DND-41 (cell line): ENCODE results near the gene MMADHC.

Experiments
- ATAC-seq: fragments of 200-7000 bp; cut with Tn5 transposase; 3 replicates; pipeline ENCODE4 v1.9.1; 2021; ENCODE audit warnings: low read depth; ENCODE audit not compliant: insufficient read depth
- DNase-seq: peaks from one replicate; pipeline ENCODE4 v3.0.0-alpha.2; 2020
- H2AFZ ChIP-seq: 2 replicates; pipeline ENCODE4 v1.6.0; 2012; ENCODE audit warnings: low read depth, low read length
- H3K27ac ChIP-seq: 2 replicates; pipeline ENCODE4 v1.5.1; 2012; ENCODE audit warnings: low read length, inconsistent platforms
- H3K27me3 ChIP-seq: fragments of 200-600 bp; sonication (generic); 2 replicates; pipeline ENCODE4 v1.6.0; 2012; ENCODE audit warnings: low read length, mild to moderate bottlenecking, inconsistent platforms; ENCODE audit not compliant: insufficient read depth, poor library complexity
- H3K36me3 ChIP-seq: 2 replicates; pipeline ENCODE4 v1.5.1; 2012; ENCODE audit warnings: low read length, inconsistent platforms; ENCODE audit not compliant: insufficient read depth
- H3K4me1 ChIP-seq: 2 replicates; pipeline ENCODE4 v1.5.1; 2012; ENCODE audit warnings: mild to moderate bottlenecking, low read length; ENCODE audit not compliant: insufficient read depth
- H3K4me2 ChIP-seq: 2 replicates; pipeline ENCODE4 v1.6.0; 2012; ENCODE audit warnings: mild to moderate bottlenecking, moderate library complexity, low read length, inconsistent platforms; ENCODE audit not compliant: insufficient read depth
- H3K4me3 ChIP-seq, 2 experiments: fragments of 200-600 bp in 1 of 2; shearing (Covaris generic) in 1 of 2; 2 replicates each; pipeline ENCODE4 v1.5.1; 2012 to 2016; ENCODE audit warnings: inconsistent platforms in 2 of 2, low read length in 2 of 2, mild to moderate bottlenecking in 2 of 2, low read depth in 1 of 2, moderate library complexity in 1 of 2
- H3K79me2 ChIP-seq: 2 replicates; pipeline ENCODE4 v1.6.0; 2012; ENCODE audit warnings: low read length, inconsistent platforms; ENCODE audit not compliant: insufficient read depth
- H3K9ac ChIP-seq: 2 replicates; pipeline ENCODE4 v1.6.0; 2012; ENCODE audit warnings: low read depth, mild to moderate bottlenecking, inconsistent platforms, low read length, moderate library complexity
- H3K9me3 ChIP-seq: 2 replicates; pipeline ENCODE4 v1.5.1; 2012; ENCODE audit warnings: low read length, moderate library complexity, mild to moderate bottlenecking, inconsistent platforms; ENCODE audit not compliant: insufficient read depth, severe bottlenecking
- H4K20me1 ChIP-seq: 2 replicates; pipeline ENCODE4 v1.6.0; 2012; ENCODE audit warnings: low read length; ENCODE audit not compliant: insufficient read depth
- CTCF ChIP-seq: IDR thresholded peaks from 2 replicates; pipeline ENCODE4 v1.5.1; 2012; ENCODE audit warnings: borderline replicate concordance, low read length, moderate library complexity, mild to moderate bottlenecking; ENCODE audit not compliant: poor library complexity, severe bottlenecking; ENCODE audit errors: extremely low read depth
- EZH2 ChIP-seq: IDR thresholded peaks from 3 replicates; pipeline ENCODE4 v1.6.1; 2012; ENCODE audit warnings: borderline replicate concordance, low read depth, mild to moderate bottlenecking, moderate library complexity, low read length, inconsistent platforms; ENCODE audit not compliant: severe bottlenecking

Gene MMADHC

DNA sequence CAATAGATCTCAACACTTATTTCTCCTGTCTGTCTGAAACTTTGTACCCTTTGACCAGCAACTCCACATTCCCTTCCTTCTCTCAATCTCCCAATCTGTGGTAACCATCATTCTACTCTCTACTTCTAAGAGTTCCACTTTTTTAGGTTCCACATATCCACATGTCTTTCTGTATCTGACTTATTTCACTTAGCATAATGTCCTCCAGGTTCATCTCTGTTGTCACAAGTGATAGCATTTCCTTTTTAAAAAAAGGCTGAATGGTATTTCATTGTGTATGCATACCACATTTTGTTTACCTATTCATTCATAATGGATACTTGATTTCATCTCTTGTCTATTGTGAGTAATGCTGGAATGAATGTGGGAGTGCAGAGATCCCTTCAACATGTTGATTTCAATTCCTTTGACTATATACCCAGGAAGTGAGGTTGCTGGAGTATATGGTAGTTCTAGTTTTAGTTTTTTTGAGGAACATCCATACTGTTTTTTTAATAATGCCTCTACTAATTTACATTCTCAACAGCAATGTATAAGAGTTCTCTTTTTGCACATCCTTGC is 18.8 kb upstream of the MMADHC start:
- no peak for DNase-seq
- no peak overlapping the region for H3K27ac ChIP-seq
- ATAC-seq: no peak
- H3K9me3 ChIP-seq: peaks cover 3% of the 10 kb centered on the region
- TF ChIP-seq EZH2: no peak
- H3K36me3 ChIP-seq: no peaks in the 10 kb centered on the region
- H4K20me1 ChIP-seq: no peaks in the 10 kb centered on the region
- peaks cover 9% of the 10 kb centered on the region for H3K4me1 ChIP-seq
- no peaks in the 10 kb centered on the region for H3K27me3 ChIP-seq
- H3K79me2 ChIP-seq: no peaks in the 10 kb centered on the region
- no peak overlapping the region for H2AFZ ChIP-seq
- H3K4me3 ChIP-seq: no peak overlapping the region
- no peak overlapping the region for H3K4me2 ChIP-seq
- H3K9ac ChIP-seq: no peak overlapping the region

- Histone ChIP-seq H4K20me1 (no peaks in the 10 kb centered on the region), H3K9me3 (peaks cover 6% of the 10 kb centered on the region), H3K4me1 (peaks cover 13% of the 10 kb centered on the region), H3K9ac (no peak overlapping the region), H3K4me2 (no peak overlapping the region), H3K36me3 (no peaks in the 10 kb centered on the region), H3K27me3 (no peaks in the 10 kb centered on the region), H2AFZ (no peak overlapping the region), H3K4me3 (no peak overlapping the region), H3K79me2 (no peaks in the 10 kb centered on the region), H3K27ac (no peak overlapping the region)
- TF ChIP-seq CTCF: no peak
- no peak for TF ChIP-seq EZH2
- no peak for ATAC-seq
- no peak for DNase-seq
Observed at GRCh38 chr2:149603248-149603647, 15.7 kb upstream of the MMADHC start.

GRCh38 chr2:149601141-149601796 is 13.7 kb upstream of the MMADHC start:
- no peaks in the 10 kb centered on the region for H4K20me1 ChIP-seq
- DNase-seq: peak; percentile 34
- peak overlapping the region; percentile 61 for H2AFZ ChIP-seq
- H3K27ac ChIP-seq: peak overlapping the region; percentile 27; the same call in 1 of the 2 replicates
- H3K9me3 ChIP-seq: peaks cover 6% of the 10 kb centered on the region
- TF ChIP-seq CTCF (no peak), EZH2 (no peak)
- no peaks in the 10 kb centered on the region for H3K79me2 ChIP-seq
- peak overlapping the region; percentile 43; the same call in 1 of the 2 replicates for H3K4me2 ChIP-seq
- H3K4me3 ChIP-seq: 0 out of 4 replicates have a peak overlapping the region, but pooled peaks of 1 of the 2 experiments have one; percentile 27
- peaks cover 24% of the 10 kb centered on the region for H3K4me1 ChIP-seq
- H3K9ac ChIP-seq: no peak overlapping the region
- no peaks in the 10 kb centered on the region for H3K27me3 ChIP-seq
- H3K36me3 ChIP-seq: no peaks in the 10 kb centered on the region
- peak; percentile 69 for ATAC-seq

DNA sequence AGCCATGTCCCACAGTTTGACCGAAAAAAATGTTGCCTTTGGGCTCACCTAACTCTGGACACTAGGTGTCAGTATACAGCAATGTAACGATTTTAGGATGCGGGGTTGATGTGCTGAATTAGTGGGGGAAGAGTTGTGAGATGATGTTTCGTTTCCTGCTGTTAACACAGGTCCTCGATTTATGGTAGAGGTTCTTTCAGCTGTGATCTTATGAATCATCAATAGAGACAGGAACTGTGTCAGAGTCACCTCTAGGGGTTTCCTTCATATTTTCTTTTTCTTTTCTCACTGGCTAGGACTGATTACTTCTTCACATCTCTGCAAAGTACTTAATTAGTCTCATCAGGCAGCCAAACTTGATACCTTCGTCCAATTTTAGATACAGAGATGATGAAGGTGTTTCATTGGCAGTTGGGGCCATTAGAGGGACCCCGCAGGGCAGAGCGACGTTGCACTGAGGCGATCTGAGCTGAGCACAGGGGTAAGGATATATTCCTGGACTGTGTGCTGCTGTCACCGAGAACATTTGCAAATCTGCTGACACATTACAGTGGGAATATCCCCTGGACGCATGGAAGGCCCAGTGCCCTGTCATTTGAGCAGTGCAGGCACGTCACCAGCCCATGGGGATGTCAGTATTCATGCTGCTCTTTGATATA is 10.2 kb upstream of the MMADHC start:
- Histone ChIP-seq H3K27me3 (no peaks in the 10 kb centered on the region), H4K20me1 (no peaks in the 10 kb centered on the region), H3K4me2 (peak overlapping the region; percentile 53), H3K4me3 (no peak overlapping the region), H3K4me1 (peaks cover 24% of the 10 kb centered on the region), H3K36me3 (no peaks in the 10 kb centered on the region), H3K9me3 (peaks cover 6% of the 10 kb centered on the region), H3K9ac (no peak overlapping the region), H3K79me2 (no peaks in the 10 kb centered on the region), H3K27ac (no peak overlapping the region), H2AFZ (peak overlapping the region; percentile 60)
- TF ChIP-seq EZH2 (no peak), CTCF (peak; percentile 96)
- peak; percentile 88 for ATAC-seq
- DNase-seq: peak; percentile 60
